HG03565 (cell line): ENCODE data around the gene UBIAD1.
"Not testable (repeated sequence)": the region's sequence is repeated elsewhere in the genome, so short reads cannot be mapped to it uniquely, and the experiment has no call there.

Source experiments
- ATAC-seq: cut with Tn5 transposase; IDR thresholded peaks from one replicate; pipeline ENCODE4 v1.9.1; 2021; ENCODE audit warnings: mild to moderate bottlenecking, moderate library complexity; ENCODE audit not compliant: unreplicated experiment

Gene UBIAD1, protein sequence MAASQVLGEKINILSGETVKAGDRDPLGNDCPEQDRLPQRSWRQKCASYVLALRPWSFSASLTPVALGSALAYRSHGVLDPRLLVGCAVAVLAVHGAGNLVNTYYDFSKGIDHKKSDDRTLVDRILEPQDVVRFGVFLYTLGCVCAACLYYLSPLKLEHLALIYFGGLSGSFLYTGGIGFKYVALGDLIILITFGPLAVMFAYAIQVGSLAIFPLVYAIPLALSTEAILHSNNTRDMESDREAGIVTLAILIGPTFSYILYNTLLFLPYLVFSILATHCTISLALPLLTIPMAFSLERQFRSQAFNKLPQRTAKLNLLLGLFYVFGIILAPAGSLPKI

DNA sequence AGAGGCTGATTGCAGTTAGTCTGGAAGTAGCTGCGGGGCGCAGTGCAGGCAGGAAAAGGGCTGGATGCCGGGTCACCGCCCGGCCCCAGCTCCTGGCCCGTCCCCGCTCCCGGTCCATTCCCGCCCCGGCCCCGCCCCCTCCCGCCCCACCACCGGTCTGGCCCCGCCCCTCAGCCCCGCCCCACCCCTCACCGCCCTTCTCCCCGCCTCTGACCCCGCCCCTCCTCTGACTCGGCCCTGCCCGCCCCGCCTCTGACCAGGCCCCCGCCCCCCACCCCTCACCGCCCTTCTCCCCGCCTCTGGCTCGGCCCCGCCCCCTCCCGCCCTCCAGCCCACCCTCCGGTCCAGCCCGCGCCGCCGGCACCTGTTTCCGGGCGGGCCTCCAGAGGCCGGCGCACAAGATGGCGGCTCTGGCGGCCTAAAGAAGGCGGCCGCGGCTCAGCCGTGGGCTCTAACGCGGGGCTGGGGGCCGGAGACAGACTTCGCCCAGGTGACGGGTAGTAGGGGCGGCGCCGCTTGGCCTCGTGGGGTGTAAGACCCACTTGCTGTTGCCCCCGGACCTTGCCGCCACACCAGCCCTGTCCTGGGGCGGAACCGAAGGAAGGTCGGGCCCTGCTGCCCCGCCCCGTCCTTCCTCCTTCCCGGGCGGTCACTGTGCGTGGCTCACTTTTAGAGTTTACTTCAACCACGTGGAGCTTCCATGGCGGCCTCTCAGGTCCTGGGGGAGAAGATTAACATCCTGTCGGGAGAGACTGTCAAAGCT, at the start of gene UBIAD1:
UBIAD1 (plus strand) TSS at position 367 of the 763 bp plus-strand sequence; CDS start at position 701, 334 bp downstream.
- peak; percentile 65 for ATAC-seq

DNA sequence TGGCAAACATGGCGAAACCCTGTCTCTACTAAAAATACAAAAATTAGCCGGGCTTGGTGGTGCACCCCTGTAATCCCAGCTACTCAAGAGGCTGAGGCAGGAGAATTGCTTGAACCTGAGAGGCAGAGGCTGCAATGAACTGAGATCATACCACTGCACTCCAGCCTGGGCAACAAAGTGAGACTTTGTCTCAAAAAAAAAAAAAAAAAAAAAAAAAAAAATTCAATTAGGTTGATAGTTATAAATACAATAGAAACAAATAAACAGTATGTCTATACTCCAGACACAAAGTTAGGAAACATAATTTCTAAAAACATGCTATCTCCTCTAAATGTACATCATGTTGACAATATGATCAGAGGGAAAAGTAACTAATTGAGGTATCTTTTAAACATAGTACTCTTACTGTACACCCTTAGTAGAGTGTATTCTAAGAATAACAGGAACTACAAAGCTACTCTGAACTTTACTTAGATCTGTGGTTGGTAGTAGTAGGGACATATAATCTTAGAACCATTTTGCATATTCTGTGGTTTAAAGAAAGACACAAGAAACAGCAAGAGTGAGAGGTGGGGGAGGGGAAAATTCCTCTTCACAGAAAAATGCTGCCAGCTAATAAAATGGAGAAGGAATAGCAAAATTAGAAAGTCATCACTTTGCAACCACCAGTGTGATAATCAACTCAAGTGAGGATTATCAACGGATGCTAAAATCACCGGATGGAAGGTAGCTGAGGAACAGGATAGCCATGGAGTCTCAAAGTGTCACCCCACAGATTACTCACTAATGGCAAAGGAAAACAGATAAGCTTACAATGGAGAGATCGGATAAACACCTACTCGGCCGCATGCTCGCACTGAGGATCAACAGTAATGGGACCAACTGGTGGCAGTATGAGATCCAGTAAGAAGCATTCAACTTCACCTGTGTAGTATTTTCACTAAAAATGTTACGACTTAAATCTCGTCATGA, 45.6 kb upstream of the UBIAD1 start:
- peak; percentile 57 for ATAC-seq

DNA sequence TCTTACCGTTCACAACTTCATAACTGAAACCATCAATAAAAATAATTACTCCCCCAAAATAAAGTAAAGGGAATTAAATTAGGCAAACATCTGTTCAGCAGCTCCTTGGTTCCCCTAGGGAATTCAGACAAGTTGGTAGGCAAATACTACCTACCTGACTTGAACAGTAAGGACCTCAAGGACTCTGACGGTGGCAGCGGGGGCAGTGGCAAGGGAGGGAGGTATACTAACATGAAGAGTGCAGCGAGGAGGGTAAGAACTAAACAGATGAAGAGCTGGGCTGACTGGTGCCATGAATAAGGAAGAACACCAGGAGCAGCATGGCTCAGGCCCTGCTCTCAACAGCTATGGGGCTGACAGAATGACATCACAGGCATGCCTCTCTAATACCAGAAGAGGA, 43.8 kb upstream of the UBIAD1 start:
- ATAC-seq: no peak

DNA sequence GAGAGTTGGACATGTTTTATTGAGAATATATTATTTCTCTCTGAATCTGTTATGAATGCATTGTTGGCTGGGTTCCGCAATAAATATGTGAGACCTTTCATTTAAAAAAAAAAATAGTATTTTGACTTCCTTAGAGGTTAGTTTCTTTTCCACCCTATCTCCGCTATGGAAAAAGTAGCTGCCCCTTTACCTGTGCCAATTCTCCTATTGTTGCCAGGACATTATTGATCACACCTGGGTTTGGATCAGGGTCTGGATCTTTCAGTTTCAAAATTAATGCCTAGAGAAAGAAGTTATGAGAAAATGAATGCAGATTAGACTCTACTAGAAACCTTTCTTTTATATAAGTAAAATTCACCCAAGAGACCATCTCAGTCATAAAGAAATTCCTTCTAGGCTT, 39.8 kb upstream of the UBIAD1 start:
- no peak for ATAC-seq

DNA sequence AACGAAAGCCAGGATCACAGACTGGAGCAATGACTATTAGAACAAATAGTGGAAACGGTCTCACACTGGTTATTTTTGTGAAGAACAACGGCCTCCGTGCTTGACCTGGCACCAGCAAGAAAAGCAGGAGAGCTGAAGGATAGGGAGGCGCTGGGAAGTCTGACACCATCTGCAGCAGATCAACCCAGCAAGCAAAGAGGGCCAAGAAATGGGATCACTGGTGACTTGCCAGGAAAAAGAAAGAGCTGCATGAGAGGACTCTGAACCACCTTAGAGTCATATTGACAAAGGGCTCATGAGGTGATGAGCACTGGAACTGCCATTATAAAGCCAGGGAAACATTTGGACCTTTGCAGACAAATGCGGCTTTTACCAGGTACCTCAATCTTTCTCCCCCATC, 35.6 kb upstream of the UBIAD1 start:
- ATAC-seq: no peak

DNA sequence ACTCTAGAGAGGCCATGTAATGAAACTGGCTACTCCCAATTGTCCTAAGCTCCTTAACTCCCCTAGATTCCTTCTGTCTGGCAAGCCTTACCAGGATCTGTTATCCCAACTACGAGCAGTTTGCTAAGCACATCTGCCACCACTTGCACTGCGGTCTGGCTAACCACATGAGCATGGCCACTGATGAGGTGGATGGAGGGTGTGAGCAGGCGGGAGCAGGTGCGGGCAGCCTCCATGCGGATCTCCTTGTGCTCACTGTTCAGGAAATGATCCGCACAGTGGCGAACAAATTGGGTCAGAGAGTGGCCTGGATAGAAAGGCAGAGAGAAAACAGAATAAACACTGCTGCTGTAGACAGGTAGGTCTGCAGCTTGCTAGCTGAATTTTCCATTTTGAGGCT, 34.7 kb upstream of the UBIAD1 start:
- no peak for ATAC-seq

DNA sequence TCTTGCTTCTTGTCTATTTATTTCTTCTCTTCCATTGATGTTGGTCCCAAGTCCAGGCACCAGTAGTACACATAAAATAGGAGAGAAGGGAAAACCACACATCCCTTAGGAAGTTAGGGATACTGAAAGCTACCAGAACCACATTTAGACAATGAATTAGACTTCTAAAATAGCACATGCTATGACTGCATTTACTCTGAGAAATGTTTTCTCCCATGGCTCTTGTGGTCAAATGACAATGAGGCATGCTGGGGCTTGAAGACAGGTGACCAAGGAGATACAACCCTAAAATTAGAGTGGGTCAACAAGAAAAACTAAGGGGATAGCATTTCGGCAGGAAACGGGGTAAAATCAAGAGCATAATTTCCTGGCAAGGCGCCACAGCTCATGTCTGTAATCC, 27.8 kb upstream of the UBIAD1 start:
- no peak for ATAC-seq

DNA sequence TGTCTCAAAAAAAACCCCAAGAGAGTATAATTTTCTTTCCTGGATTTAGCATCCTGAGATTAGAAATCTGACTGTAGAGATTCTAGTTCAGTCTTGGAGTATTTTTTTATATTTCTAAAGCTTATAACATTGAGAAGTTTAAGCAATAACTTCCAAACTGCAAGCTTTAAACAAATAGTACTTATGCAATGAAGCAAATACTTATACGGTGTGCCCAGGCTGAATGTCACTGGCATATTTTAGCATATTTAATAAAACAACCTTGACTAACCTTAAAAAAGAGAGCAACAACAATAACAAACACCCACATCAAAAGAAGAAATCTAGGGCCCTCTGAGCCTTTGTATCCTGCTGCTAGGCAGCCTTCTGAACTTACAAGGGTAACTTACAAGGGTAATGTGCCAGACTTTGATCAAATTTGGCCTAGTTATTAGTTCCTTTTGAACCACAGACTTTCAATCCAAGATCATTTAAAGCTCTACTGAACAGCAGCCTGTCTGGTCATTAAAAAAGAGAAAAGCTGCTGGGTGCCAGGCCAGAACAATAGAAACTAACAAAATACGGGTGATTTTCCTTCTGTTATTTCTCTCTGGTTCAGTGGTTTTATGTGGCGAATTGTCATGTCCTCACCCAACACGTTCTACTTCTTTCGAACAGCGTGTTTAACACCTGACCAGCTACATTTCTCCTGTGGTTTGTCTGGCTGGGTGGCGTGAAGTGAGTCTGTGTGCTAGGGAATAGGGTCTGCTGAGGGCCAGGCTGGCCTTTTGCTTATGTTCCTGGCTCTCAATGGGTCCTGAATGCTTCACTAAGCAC, 26.9 kb upstream of the UBIAD1 start:
- ATAC-seq: no peak

DNA sequence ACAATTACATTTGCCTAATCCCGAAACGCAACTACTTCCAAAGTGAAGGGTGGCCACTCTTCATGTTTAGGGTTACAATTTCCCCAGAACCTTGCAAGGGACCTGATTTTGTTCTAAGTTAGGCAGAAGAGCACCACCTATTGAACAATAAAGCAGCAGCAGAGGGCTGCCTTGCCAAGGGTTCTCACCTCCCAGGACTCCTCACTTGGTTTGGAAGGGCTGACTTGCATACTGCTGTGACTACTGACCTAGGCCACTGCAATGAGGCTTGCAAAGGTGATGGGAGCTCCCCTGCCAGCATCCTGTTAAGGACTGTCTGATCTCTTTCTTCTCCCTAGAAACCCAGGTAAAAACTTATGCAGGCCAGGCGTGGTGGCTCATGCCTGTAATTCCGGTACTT, 24.8 kb upstream of the UBIAD1 start:
- ATAC-seq: no peak

DNA sequence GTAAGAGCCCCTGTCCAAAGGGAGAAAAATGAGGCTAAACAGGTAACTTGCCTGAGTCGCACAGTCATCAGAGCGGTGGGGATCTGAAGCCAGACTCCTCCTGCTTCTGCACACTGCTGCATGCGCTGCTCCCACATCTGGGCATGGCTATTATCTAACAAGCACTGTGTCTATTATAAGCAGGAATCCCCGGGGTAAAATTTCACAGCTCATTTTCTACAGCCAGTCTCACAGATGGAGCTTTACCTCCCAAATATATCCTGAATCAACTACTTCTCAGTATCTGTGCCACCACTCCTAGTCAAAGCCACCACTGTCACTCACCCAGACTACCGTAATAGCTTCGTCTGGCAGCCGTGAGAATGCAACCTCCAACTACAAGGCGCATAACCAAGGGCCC, 20.5 kb upstream of the UBIAD1 start:
- no peak for ATAC-seq

DNA sequence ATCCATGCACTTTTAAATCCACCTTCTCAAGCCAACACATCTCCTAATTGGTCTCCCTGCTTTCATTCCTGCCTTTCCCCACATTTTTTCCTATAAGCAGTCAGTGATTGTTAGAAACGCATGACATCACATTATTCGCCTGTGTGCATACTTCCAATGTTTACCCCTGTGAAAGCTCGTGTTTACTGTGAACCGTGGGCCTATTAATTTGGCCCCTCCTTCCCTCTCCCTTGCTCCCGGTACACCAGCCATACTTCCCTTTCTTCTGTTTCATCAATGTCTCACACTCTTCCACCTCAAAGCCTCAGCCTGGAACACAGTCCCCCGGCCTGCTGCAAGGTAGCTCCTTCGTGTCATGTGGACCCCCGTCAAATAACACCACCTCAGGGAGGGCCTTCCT, 19.8 kb upstream of the UBIAD1 start:
- no peak for ATAC-seq

DNA sequence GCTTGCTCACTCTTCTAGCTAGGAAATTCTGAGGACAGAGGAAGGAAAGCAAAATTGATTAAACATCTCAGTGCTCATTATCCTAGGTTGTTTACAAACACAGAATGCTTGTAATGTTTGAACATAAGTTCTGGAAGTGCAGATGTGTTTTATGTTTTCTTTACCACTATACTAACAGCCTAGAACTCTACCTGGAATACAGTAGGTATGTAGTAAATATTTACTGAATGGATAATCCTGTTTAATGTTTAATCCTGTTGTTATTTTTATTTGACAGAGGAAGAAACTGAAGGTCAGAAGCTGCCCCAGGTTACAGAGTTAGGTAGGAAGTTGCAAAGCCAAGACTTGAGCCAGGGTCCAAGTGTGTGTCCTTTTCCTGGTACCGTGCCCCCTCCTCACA, 16.7 kb upstream of the UBIAD1 start:
- no peak for ATAC-seq

DNA sequence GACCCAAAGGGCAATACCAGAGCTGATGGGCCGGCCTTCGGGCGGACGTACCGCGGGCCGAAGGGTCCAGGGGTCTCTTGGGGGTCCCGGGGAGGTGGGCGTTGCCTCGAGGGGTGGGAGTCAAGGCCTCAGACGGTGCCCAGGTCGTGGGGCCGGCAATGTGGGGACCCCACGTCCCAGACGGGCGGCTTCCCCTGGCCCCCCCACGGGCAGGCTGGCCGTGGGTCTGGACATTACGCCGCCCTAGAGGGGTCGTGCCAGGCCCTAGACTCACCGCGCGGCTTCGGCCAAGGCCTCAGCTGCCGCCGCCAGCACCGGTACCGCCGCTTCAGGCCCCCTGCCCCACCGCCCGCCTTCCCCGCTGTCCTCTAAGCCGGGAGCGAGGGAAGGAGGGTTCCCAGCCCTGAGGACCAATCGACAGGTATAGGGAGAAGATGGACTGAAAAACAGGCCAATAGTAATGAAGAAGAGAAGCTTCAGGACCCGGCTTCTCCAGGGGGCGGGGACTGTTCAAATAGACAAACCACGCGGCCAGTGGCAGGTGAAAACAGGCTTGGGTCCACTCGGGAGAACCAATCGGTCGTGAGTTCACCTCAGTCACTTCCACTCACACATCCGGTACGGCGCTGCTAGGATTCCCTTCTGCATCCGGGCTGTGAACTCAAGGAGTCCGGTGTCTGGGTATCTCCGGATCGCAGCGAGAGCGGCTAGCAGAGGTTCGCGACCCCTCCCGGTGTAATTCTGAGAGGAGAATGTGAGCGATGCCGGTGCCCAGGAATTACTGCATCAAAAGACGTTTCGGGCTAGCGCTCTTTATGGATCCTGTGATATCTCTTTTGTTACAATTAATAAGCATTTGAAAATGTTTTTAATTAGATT, 10.6 kb upstream of the UBIAD1 start, which contains the start of gene MTOR:
MTOR (minus strand) TSS at position 381 of the 879 bp plus-strand sequence. CDS start 3,142 bp downstream, outside the sequence.
- ATAC-seq: peak; percentile 91

DNA sequence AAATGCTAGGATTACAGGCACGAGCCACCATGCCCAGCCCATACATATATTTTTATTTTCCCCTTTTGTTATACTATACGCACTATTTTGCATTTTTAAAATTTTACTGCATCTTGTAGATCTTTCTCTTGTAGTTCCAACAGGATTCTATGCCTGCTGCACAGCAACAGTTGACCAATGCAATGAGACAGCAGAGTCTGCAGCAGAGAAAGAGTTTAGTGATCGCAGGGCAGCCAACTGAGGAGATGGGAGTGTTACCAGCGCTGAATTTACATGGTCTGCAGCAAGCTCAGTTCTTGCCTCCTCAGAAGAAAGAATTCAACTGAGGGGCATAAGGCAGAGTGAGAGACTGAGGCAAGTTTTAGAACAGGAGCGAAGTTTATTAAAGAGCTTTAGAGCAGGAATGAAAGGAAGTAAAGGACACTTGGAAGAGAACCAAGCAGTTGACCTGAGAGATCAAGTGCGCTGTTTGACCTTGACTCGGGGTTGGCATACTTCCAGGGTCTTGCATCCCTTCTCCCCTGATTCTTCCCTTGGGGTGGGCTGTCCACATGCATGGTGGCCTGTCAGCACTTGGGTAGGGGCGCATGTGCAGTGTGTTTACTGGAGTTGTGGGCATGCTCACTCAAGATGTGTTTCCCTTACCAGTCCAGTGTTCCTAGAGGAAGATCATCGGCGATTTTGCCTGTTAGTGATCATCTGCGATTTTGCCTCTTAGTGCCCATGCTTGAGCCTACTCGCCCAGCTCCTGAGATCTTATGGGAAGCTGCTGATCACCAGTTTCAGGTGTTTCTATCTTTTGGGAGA, 6.5 kb upstream of the UBIAD1 start:
- no peak for ATAC-seq

DNA sequence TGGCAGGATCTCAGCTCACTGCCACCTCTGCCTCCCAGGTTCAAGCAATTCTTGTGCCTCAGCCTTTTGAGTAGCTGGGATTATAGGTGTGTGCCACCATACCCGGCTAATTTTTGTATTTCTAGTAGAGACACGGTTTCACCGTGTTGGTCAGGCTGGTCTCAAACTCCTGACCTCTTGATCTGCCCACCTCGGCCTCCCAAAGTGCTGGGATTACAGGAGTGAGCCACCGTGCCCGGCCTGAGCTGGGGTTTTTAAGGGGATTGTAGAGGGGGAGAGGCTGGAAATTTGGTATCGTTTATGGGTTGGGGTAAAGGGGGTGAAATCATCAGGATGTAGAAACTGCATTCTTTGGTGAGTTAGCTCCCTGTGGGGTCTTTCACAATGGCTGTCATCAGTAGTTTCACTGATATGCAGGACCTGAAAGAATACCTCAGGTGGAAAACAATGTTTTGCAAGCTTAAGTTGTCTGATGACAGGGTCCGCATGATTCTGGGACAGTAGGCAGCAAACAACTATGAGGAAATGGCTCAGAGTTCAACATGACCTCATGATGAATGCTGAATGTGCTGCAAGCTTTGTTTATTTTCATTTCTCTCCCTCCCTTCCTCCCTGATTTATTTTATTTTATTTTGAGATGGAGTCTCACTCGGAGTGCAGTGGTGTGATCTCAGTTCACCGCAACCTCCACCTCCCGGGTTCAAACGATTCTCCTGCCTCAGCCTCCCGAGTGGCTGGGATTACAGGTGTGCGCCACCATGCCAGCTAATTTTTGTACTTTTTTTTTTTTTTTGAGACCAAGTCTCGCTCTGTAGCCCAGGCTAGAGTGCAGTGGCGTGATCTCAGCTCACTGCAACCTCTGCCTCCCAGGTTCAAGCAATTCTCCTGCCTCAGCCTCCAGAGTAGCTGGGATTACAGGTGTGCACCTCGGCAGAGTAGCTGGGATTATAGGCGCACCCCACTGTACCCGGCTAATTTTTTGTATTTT, 5.4 kb upstream of the UBIAD1 start:
- ATAC-seq: not testable (repeated sequence)

DNA sequence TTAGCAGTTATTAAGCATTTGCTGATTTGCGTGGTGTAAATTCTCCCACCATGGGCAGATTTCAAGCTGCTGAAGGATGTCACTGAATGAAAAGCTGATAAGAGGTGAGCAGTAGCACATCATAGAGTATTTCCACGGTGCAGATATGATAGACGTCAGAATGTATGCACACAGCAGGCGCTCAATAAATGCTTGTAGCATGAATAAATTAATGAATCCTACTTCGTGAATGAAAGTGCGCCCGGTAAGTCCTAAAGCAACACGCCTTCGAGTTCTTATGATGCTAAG, 510 bp upstream of the UBIAD1 start:
- ATAC-seq: peak; percentile 3

DNA sequence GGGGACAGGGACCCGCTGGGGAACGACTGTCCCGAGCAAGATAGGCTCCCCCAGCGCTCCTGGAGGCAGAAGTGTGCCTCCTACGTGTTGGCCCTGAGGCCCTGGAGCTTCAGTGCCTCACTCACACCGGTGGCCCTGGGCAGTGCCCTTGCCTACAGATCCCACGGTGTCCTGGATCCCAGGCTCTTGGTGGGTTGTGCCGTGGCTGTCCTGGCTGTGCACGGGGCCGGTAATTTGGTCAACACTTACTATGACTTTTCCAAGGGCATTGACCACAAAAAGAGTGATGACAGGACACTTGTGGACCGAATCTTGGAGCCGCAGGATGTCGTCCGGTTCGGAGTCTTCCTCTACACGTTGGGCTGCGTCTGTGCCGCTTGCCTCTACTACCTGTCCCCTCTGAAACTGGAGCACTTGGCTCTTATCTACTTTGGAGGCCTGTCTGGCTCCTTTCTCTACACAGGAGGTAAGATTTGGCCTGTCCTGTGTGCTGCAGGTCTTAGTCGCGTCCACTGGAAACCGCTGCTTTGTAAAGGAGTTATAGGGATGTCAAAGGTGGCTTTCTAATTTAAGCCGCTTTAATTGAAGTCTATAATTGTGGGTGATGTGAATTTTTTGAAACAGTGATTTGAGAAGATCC, 717 bp downstream of the UBIAD1 start:
- no peak for ATAC-seq
